ENCODE results near the gene IQSEC1.

The IQSEC1 gene

DNA sequence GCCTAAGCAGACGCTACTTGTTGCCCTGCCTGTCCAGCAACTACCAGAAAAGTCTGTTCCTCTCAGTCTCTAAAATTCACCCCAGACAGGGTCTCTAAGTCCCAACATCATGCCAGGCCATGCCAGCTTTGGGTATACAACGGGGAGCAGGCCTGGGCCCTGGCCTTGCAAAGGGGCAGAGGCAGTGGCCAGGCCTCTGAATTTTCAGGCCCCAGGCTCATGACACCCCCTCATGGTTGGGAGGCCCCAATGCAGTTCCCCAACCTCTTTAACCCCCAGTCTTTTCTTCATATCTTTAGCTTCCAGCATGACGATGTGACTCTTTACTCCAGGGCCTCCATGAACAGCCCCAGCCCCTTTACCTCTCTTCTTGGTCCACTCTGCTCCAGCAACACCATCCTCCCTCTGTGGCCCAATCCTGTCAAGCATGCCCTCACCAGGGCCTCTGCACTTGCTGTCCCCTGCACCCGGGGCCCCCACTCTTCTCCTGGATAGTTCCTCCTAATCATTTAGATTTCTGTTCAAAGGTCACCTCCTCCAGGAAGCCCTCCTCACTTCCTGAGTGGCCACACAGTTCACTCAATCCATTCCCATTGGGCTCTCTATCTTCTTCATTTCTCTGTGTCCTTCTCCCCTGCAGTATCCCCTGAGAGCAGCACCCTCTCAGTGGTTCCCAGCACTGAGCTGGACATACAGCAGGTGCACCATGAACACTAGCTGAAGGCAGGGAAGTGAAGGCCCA lies 4.8 kb downstream of the IQSEC1 start:
- TF ChIP-seq CTCF (conservative IDR thresholded peaks at IDR 0.05; ENCODE audit: low read depth, low read length) = no peak
- no peak overlapping the region for H3K4me3 ChIP-seq (ENCODE audit: low read depth, low read length)
- DNase-seq (ENCODE audit: low read depth) = no peak

GRCh38 chr3:13067778-13068177 lies 5.5 kb downstream of the IQSEC1 start:
- no peak for TF ChIP-seq CTCF (conservative IDR thresholded peaks at IDR 0.05; ENCODE audit: low read depth, low read length)
- DNase-seq (ENCODE audit: low read depth) = no peak
- H3K4me3 ChIP-seq (ENCODE audit: low read depth, low read length) = no peak overlapping the region

DNA sequence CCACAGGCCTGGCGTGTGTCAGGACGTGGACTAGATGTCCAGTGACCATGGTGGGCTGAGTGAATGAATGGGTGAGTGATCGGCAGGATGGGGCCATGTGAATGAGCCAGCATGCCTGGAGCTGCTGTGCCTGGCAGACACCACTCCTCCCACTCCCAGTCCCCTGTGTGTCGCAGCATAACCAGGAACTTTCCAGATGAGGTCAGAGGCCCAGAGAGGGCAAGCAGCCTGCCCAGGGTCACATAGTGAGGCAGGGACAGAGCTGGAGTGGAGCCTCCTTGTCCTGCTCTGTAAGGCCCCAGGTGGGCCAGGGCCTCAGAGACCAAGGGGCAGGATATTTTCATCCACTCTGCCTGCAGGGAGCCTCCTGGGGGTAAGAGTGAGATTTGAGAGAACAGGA lies 6.4 kb downstream of the IQSEC1 start:
- no peak overlapping the region for H3K4me3 ChIP-seq (ENCODE audit: low read depth, low read length)
- TF ChIP-seq CTCF (conservative IDR thresholded peaks at IDR 0.05; ENCODE audit: low read depth, low read length) = no peak
- DNase-seq (ENCODE audit: low read depth) = no peak

- no peak for DNase-seq (ENCODE audit: low read depth)
- no peak overlapping the region for H3K4me3 ChIP-seq (ENCODE audit: low read depth, low read length)
- TF ChIP-seq CTCF (conservative IDR thresholded peaks at IDR 0.05; ENCODE audit: low read depth, low read length) = no peak
These were observed 7.0 kb downstream of the IQSEC1 start for GRCh38 chr3:13066236-13066635.

DNA sequence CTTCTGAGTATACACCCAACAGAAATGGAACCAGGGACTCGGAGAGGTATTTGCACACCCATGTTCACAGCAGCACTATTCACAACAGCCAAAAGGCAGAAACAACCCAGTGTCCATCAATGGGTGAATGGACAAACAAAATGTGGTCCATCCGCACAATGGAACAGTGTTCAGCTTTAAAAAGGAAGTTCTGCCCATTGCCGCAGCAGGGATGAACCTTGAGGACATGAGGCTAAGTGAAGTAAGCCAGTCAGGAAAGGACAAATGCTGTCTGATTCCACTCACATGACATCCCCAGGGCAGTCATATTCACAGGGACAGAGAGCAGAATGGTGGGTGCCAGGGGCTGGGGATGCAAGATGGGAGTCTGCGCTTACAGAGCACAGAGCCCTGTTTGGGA lies 7.5 kb downstream of the IQSEC1 start:
- no peak for DNase-seq (ENCODE audit: low read depth)
- no peak overlapping the region for H3K4me3 ChIP-seq (ENCODE audit: low read depth, low read length)
- no peak for TF ChIP-seq CTCF (conservative IDR thresholded peaks at IDR 0.05; ENCODE audit: low read depth, low read length)

- no peak for DNase-seq (ENCODE audit: low read depth)
- TF ChIP-seq CTCF (conservative IDR thresholded peaks at IDR 0.05; ENCODE audit: low read depth, low read length) = no peak
- H3K4me3 ChIP-seq (ENCODE audit: low read depth, low read length) = no peak overlapping the region
These were observed 8.3 kb downstream of the IQSEC1 start for GRCh38 chr3:13064964-13065363.

DNA sequence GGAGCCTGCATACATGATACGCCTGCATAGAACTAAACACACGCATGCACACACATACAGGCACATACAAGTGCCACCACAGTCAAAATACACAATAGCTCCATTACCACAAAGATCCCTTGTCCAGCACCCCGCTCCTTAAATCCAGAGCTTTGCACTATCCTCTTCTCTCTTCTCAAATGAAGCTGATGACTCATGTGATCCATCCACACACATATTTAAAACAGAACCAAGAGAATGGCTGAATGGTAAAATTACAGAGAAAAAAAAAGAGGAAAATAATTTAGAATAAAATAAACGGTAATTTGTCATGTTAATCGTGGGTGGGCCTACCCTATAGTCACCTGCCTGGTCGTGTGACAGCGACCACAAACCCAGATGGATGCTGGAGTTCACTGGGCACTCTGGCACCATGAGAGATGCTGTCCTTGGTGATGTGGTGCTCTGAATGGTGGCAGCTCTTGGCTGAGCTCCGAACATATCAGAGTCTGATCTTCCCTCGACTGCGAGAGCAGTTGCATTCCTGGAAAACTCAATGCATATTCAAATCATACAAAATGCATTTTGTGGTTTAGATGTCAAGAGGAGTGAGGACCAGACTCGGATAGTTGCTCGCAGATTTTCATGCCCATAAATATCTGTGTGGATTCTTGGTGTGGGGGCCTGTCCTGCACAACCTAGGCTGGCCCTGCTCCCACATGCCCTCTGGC lies 8.9 kb downstream of the IQSEC1 start:
- no peak overlapping the region for H3K4me3 ChIP-seq (ENCODE audit: low read depth, low read length)
- TF ChIP-seq CTCF (conservative IDR thresholded peaks at IDR 0.05; ENCODE audit: low read depth, low read length) = no peak
- no peak for DNase-seq (ENCODE audit: low read depth)
